Fibroblast of lung (primary cell): ENCODE data around the gene RDH5.

Source experiments
- EZH2 ChIP-seq: IDR thresholded peaks from 2 replicates; pipeline ENCODE4 v1.5.1; 2012; ENCODE audit warnings: low read length, control low read depth, mild to moderate bottlenecking; ENCODE audit errors: missing control alignments
- TF ChIP-seq, protein P1 (sequence below), 2 donors: IDR thresholded peaks in 1 of 2; conservative IDR thresholded peaks in 1 of 2; 1 replicate in 1 of 2; 2 replicates in 1 of 2; pipeline ENCODE4 v1.5.1; 2011 to 2012; ENCODE audit warnings: low read length in 2 of 2, control low read depth in 1 of 2, inconsistent platforms in 1 of 2, low read depth in 1 of 2, mild to moderate bottlenecking in 1 of 2

GRCh38 chr12:55748230-55748993 lies 28.2 kb downstream of the RDH5 start:
- TF ChIP-seq, protein P1, sequence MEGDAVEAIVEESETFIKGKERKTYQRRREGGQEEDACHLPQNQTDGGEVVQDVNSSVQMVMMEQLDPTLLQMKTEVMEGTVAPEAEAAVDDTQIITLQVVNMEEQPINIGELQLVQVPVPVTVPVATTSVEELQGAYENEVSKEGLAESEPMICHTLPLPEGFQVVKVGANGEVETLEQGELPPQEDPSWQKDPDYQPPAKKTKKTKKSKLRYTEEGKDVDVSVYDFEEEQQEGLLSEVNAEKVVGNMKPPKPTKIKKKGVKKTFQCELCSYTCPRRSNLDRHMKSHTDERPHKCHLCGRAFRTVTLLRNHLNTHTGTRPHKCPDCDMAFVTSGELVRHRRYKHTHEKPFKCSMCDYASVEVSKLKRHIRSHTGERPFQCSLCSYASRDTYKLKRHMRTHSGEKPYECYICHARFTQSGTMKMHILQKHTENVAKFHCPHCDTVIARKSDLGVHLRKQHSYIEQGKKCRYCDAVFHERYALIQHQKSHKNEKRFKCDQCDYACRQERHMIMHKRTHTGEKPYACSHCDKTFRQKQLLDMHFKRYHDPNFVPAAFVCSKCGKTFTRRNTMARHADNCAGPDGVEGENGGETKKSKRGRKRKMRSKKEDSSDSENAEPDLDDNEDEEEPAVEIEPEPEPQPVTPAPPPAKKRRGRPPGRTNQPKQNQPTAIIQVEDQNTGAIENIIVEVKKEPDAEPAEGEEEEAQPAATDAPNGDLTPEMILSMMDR (conservative IDR thresholded peaks at IDR 0.05 in 1 of 2, IDR thresholded peaks at IDR 0.05 in 1 of 2; ENCODE audit: low read depth in 1 of 2, low read length in 2 of 2), result no peak
- TF ChIP-seq EZH2, result no peak
